Gastrocnemius medialis (tissue), 4 donors: ENCODE data around the gene SERPINA3.

Experiments used
- CTCF ChIP-seq, 5 experiments: fragments of 450-650 bp in 3 of 5; fragments of 200-600 bp in 2 of 5; sonication (generic) in 2 of 5; IDR thresholded peaks in 4 of 5; conservative IDR thresholded peaks in 1 of 5; 1 replicate in 4 of 5; 2 replicates in 1 of 5; pipeline ENCODE4 v1.5.1; 2016 to 2019; ENCODE audit warnings: antibody characterized with exemption in 5 of 5, mild to moderate bottlenecking in 3 of 5, moderate library complexity in 3 of 5
- POLR2A ChIP-seq, 2 donors: fragments of 450-650 bp; IDR thresholded peaks; one replicate each; pipeline ENCODE4 v1.6.1; 2017; ENCODE audit warnings: antibody characterized with exemption in 2 of 2, mild to moderate bottlenecking in 2 of 2, moderate library complexity in 2 of 2

DNA sequence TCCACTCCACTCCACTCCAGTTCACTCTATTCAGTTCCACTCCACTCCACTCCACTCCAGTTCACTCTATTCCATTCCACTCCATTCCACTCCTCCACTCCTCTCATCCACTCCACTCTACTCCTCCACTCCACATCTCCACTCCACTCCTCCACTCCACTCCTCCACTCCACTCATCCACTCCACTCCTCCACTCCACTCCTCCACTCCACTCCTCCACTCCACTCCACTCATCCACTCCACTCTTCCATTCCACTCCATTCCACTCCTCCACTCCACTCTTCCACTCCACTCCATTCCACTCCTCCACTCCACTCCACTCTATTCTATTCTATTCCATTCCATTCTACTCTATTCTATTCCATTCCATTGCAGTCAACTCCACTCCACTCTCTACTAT lies 21.1 kb upstream of the SERPINA3 start:
- TF ChIP-seq CTCF (IDR thresholded peaks at IDR 0.05 in 4 of 5, conservative IDR thresholded peaks at IDR 0.05 in 1 of 5) (no peak), POLR2A (IDR thresholded peaks at IDR 0.05) (no peak)
